ENCODE results near the gene ATOH7.
"Not testable (repeated sequence)": the region's sequence is repeated elsewhere in the genome, so short reads cannot be mapped to it uniquely, and the experiment has no call there.

The ATOH7 gene

GRCh38 chr10:68211669-68212068, 20.2 kb downstream of the ATOH7 start:
- TF ChIP-seq, protein P1, sequence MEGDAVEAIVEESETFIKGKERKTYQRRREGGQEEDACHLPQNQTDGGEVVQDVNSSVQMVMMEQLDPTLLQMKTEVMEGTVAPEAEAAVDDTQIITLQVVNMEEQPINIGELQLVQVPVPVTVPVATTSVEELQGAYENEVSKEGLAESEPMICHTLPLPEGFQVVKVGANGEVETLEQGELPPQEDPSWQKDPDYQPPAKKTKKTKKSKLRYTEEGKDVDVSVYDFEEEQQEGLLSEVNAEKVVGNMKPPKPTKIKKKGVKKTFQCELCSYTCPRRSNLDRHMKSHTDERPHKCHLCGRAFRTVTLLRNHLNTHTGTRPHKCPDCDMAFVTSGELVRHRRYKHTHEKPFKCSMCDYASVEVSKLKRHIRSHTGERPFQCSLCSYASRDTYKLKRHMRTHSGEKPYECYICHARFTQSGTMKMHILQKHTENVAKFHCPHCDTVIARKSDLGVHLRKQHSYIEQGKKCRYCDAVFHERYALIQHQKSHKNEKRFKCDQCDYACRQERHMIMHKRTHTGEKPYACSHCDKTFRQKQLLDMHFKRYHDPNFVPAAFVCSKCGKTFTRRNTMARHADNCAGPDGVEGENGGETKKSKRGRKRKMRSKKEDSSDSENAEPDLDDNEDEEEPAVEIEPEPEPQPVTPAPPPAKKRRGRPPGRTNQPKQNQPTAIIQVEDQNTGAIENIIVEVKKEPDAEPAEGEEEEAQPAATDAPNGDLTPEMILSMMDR (IDR thresholded peaks at IDR 0.05; ENCODE audit: borderline replicate concordance, control extremely low read depth, extremely low read depth, insufficient read depth, missing control alignments) = no peak
- in situ Hi-C loops (cut with MboI; ENCODE audit: low sequenced_read_pairs, unreplicated experiment) = loop anchor here (10.0 kb wide), 1 partner anchor 83 kb away; no protein-coding TSS in a partner anchor
- no peak for DNase-seq (ENCODE audit: low spot score)

- DNase-seq (ENCODE audit: low spot score) = peak; percentile 35
- in situ Hi-C loops (cut with MboI; ENCODE audit: low sequenced_read_pairs, unreplicated experiment) = no loop called here
- TF ChIP-seq, protein P1 (IDR thresholded peaks at IDR 0.05; ENCODE audit: borderline replicate concordance, control extremely low read depth, extremely low read depth, insufficient read depth, missing control alignments) = peak; percentile 34
Observed at GRCh38 chr10:68208424-68209042, 23.4 kb downstream of the ATOH7 start.

DNA sequence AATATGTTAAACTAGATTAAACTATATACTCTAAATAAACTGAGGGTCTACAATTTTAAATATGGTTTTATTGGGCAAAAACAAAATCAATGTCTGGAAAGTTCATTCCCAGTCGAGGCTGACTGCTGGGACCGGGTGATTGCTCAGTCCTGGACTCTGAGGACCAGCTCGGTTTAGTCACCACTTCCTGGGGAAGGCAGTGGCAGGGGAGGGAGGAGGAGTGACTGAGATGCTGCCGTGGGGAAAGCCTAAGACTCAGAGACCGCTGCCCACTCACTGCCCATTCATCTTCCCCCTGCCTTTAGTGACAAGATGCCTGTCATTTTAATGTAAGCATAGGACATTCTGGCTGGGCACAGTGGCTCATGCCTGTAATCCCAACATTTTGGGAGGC, 29.0 kb downstream of the ATOH7 start:
- DNase-seq (ENCODE audit: low spot score) = no peak
- in situ Hi-C loops (cut with MboI; ENCODE audit: low sequenced_read_pairs, unreplicated experiment) = no loop called here
- TF ChIP-seq, protein P1 (IDR thresholded peaks at IDR 0.05; ENCODE audit: borderline replicate concordance, control extremely low read depth, extremely low read depth, insufficient read depth, missing control alignments) = no peak

DNA sequence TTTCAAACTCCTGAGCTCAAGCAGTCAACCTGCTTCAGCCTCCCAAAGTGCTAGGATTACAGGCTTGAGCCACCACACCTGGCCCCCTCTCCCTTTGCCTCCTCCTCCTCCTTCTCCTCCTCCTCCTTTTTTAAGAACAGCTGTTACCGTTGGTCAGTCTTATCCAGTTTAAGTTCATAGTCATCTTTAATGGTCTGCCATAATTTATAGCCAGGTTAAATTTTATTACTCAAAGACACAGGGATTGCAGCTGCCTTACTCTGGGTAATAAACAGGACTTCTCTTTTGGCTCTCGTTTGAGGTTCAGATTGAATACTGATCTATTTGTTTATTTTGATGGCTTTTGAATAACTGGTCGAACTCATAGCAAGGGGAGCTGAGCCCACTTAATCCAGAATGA, 35.2 kb downstream of the ATOH7 start:
- DNase-seq (ENCODE audit: low spot score) = no peak
- TF ChIP-seq, protein P1 (IDR thresholded peaks at IDR 0.05; ENCODE audit: borderline replicate concordance, control extremely low read depth, extremely low read depth, insufficient read depth, missing control alignments) = no peak
- in situ Hi-C loops (cut with MboI; ENCODE audit: low sequenced_read_pairs, unreplicated experiment) = no loop called here

DNA sequence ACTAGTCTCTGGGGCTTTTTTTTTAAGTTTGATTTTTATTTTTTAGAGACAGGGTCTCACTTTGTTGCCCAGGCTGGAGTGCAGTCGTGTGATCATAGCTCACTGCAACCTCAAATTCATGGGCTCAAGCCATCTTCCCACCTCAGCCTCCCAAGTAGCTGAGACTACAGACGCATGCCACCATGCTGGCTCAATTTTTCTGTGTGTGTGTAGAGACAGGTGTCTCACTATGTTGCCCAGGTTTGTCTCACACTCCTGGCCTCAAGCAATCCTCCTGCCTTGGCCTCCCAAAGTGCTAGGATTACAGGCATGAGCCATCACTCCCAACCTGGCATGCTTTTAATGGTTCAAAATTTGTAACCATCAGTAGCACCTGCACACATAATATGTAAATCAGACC, 36.1 kb downstream of the ATOH7 start:
- DNase-seq (ENCODE audit: low spot score); in situ Hi-C loops (cut with MboI; ENCODE audit: low sequenced_read_pairs, unreplicated experiment): not testable (repeated sequence)

- TF ChIP-seq, protein P1 (IDR thresholded peaks at IDR 0.05; ENCODE audit: borderline replicate concordance, control extremely low read depth, extremely low read depth, insufficient read depth, missing control alignments) = no peak
- no peak for DNase-seq (ENCODE audit: low spot score)
- in situ Hi-C loops (cut with MboI; ENCODE audit: low sequenced_read_pairs, unreplicated experiment) = no loop called here
Observed at GRCh38 chr10:68194290-68194689, 37.6 kb downstream of the ATOH7 start.

DNA sequence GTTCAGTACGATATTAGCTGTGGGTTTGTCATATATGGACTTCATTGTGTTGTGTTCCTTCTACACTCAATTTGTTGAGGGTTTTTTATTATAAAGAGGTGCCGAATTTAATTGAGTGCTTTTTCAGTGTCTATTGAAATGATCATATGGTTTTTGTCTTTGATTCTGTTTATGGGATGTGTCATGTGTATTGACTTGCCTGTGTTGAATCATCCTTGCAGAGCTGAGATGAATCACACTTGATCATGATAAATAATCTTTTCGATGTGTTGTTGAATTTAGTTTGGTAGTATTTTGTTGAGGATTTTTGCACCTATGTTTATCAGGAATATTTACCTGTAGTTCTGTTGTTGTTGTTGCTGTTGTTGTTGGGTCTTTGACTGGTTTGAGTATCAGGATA, 39.8 kb downstream of the ATOH7 start:
- in situ Hi-C loops (cut with MboI; ENCODE audit: low sequenced_read_pairs, unreplicated experiment) = no loop called here

More for the DNA sequence above, 39.8 kb downstream of the ATOH7 start:
- TF ChIP-seq, protein P1 (IDR thresholded peaks at IDR 0.05; ENCODE audit: borderline replicate concordance, control extremely low read depth, extremely low read depth, insufficient read depth, missing control alignments) = no peak
- no peak for DNase-seq (ENCODE audit: low spot score)

Data from GM13976 (cell line).